GM21786 (cell line): ENCODE results near the gene MYLK4.

ENCODE experiments used
- ATAC-seq: cut with Tn5 transposase; IDR thresholded peaks from one replicate; pipeline ENCODE4 v1.9.1; 2021; ENCODE audit not compliant: unreplicated experiment

The MYLK4 gene

DNA sequence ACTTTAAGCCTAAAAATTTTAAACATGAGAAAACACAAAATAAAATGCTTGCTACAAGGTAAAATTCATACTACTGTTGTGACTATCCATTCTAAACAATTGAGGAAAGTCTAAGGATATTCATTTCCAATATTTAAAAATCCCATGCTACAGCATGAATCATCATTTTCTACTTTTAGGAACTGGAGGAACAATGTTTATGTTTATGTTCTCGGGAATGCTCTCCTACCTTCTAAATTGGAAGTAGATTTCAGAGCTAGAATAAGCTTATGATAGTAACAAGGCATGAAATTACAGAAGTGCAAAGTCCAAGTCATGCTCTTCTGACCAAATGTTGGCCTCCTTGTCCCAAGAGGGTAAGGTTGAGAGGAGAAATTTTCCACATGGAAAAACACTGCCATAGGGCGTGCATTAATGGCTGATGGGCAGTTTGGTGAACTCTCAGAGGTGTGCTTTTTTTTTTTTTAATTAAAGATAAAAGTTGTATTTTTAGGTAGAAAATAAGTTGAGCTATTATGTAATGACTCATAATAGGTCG, 6.0 kb upstream of the MYLK4 start:
- ATAC-seq = no peak

DNA sequence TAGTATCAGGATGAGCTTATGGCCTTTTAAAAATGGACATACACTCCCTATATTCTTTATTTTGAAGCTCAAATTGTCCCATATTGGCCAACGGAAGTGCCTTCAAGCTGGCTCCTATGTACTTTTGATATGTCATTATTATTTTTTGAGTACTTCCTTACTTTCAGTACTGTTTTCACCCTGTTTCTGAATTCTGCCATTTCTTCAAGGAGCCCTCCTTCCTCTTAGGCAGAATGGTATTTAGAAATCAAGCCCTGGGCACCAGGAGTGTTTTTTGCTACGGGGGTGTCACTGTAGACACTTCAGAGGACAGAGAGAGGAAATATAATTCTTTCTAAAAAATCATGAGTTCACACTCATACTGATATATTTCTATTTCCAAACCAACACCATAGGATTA, 5.5 kb upstream of the MYLK4 start:
- ATAC-seq = no peak

DNA sequence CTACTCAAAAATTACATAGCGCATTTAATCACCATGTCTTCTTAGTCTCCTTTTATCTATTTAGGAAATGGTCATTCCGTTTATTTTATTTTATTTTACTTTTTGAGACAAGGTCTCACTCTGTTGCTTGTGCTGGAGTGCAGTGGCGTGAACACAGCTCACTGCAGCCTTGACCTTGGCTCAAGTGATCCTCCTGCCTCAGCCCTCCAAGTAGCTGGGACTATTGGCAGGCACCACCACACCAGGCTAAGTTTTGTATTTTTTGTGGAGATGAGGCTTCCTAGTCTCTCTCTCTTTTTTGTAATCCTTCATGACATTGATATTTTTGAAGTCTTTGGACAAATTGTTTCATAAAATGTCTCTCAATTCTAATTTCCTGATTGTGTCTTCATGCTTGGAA, 4.7 kb upstream of the MYLK4 start:
- ATAC-seq = no peak

DNA sequence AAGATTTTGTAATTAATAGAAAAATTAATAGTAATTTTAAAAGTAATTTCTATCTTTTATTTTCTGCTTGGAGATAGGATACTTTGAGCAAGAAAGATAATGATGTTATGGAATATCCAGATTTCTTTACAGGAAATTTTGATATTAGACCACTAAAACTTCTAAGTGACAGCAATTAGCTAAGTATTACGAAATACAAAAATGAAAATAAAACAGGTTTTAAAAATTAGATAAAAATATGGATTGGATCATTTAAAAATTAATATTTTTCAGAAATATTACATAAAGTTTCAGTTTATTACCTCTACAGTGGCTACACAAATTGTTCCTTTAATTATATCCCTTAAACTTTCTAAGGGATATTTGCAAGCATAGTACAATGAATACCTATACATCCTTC, 4.2 kb upstream of the MYLK4 start:
- no peak for ATAC-seq

DNA sequence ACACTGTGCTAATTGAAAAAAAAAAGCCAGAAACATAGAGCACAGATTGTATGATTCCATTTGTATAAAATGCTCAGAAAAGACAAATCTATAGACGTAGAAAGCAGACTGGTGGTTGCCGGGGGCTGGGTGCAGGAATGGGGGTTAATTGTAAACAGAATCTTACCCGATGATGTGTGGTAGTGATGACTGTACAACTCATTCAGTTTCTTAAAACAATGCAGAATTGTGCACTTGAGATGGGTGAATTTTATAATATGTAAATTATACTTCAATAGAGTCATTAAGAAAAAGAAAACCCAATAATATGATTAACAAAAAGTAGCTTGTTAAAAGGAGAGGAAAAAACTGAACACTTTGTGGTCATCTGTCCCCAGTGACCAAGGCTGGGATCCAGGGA, 3.7 kb upstream of the MYLK4 start:
- no peak for ATAC-seq

DNA sequence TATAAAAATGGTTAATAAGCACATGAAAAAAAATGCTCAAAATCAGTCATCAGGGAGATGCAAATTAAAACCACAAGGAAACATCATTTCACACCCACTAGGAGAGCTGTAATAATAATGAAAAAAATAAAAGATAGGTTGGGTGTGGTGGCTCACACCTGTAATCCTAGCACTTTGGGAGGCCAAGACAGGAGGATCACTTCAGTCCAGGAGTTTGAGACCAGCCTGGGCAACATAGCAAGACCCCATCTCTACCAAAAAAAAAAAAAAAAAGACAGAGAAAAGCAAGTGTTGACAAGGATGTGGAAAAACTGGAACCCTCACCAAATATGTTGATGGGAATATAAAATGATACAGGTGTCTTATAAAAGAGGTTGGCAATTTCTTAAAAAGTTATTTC, 3.0 kb upstream of the MYLK4 start:
- ATAC-seq = no peak

DNA sequence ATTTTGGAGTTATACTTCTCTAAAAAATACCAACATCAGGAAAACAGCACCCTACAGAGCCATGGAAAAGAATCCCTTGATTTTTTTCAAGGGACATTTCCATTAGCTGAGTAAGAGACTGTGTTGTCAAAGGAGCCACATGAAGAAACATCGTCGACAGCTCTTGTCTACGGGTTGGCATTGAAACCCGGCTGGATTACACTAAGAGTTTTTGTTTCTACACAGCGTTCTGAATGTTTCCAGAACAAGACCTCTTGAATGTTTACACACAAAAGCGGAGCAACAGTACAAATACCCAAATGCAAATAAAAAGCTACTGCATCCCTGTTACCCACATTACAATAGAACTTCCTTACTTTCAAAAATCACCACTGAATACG, 2.4 kb upstream of the MYLK4 start:
- ATAC-seq = no peak

- no peak for ATAC-seq
Observed at GRCh38 chr6:2752477-2753109, 1.9 kb upstream of the MYLK4 start.

DNA sequence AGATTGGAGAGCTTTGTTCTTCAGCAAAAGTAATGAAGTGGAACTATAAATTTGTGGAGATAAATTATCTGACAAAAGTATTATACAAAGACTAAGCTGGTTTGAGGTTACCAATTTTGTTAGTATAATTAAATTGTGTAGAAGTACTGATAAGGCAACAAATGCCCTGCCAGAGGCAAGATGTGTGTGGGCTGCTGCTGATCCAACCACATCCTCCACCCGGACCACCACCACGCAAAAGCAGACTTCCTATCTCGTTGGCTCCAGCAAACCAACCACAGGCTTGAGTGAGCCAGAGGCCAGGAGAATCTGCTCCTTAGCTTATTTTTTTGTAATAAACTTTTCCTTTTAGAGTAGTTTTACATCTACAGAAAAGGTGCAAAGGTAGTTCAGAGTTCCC, 1.1 kb upstream of the MYLK4 start:
- no peak for ATAC-seq

DNA sequence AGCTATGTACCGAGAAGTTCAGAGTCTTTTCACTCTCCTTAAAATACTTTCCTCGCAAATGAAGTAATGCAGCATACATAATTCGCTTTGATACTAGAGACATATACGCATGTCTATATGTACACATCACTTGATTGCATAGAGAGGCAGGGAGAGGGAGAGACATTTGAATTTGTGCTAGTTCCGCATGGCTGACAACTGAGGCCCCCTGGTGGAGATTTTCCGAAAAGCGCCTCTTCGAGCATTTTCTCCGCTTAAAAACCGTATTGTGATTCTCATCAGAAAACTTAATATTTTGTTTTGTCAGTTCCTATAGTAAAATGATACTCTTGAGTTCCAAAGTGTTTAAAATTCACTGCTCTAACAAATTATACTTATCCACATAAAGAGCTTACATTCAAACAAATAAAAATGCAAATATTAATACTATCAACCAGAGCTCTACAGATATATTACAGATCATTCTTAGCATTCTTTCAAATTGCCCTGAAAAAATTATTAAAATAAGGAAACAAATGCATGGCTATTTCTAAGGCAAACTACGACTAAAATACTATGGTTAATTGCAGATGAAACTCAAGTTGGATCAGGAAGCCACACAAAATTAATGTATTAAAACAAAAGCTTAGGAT, 637 bp downstream of the MYLK4 start:
- ATAC-seq = no peak

GRCh38 chr6:2748183-2748582, 2.5 kb downstream of the MYLK4 start:
- no peak for ATAC-seq

DNA sequence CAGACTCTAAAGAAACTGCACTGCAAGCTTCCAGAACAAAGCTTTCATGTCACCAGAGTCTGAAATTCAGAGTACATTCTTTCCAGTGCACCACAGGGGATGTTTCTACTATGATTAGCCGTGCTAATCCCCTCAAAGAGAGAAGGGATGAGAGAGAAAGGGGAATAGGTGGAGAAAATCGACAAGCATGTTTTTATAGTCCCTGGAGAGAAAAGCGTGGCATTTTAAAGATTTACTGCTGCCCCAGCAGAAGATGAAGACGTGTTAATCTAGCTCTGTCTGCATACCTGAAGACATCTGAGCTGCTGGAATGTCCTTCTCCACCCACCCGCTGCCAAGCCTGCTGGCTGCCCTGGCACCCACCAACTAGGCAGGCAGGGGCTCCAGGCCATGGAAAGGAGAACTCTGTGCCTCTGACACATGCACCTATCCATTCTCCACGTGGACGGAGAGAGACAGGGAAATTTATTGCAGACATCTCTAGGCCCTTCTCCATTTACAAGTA, 4.1 kb downstream of the MYLK4 start:
- no peak for ATAC-seq

DNA sequence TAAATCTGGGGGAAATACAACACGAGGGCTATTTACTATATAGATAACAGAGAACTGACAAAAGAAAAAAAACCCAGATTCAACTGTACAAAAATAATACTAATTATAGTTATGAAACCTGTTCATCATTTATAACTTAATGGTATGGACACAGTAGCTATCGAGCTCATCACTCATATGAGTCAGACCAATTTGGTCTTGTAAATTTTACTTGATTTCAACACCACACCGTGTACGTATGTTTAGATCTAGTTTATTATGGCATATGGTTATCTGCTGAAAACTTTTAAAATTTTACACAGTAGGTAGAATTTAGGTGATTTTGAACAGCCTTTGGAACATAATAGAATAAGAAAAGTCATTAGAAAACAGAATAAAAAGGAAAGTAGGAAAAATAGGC, 5.5 kb downstream of the MYLK4 start:
- ATAC-seq = no peak

DNA sequence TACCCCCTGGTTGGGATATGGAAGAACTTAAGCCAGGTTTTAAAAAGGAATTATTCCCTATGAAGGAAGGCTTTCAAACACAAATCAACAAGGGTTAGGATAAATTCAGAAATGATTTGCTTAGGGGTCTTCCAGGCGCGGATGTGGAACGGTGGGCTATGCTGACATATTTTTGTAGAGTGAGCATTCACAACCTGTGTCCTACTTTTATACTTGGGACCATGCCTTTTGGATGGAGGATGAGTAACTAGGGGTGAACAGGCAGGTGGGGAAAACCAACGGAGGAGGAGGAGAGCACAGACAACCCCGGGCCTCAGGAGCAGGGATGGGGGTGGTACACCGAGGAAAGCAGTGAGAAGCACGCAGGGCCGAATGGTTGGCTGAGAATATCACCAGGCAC, 5.9 kb downstream of the MYLK4 start:
- ATAC-seq = no peak

GRCh38 chr6:2744209-2744771, 6.4 kb downstream of the MYLK4 start:
- no peak for ATAC-seq

- ATAC-seq = no peak
Observed at GRCh38 chr6:2743280-2744208, 7.2 kb downstream of the MYLK4 start.

- no peak for ATAC-seq
Observed at GRCh38 chr6:2741756-2742155, 9.0 kb downstream of the MYLK4 start.

DNA sequence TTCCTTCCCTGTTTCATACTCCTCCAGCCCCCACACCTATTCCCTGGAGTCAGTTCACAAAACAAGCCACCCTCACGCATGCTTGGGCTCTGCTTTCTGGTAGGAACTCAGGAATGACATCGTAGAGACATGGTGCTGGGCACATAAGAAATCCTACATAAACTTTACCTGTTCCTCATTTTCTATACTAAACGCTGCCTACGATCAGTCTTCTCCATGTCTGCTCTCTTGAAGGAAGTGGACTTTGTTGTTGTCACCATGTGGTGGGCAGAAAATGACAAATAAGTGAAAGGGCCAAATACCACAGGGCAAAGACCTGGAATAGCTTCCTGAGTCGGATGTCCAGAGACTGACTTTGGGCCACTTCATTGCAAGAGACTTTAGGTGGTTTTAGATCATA, 10.1 kb downstream of the MYLK4 start:
- no peak for ATAC-seq

GRCh38 chr6:2739335-2739734, 11.4 kb downstream of the MYLK4 start:
- ATAC-seq = no peak

- no peak for ATAC-seq
Observed at GRCh38 chr6:2738373-2738979, 12.2 kb downstream of the MYLK4 start.

- ATAC-seq = no peak
Observed at GRCh38 chr6:2737885-2738284, 12.8 kb downstream of the MYLK4 start.
